Fibroblast of villous mesenchyme (primary cell): ENCODE measurements around the gene FRY. TPM values are rescaled to one million over a fixed set of nuclear protein-coding genes. Genes with fewer than 3 reads are reported as not detected.

Experiments used
- DNase-seq: peaks from one replicate; pipeline ENCODE4 v3.0.0-alpha.2; 2010; ENCODE audit warnings: low read depth
- H3K4me3 ChIP-seq: 2 replicates; pipeline ENCODE4 v1.5.1; 2011; ENCODE audit warnings: low read depth, mild to moderate bottlenecking, low read length
- CTCF ChIP-seq: IDR thresholded peaks from 2 replicates; pipeline ENCODE4 v1.5.1; 2012; ENCODE audit warnings: low read depth, mild to moderate bottlenecking, low read length; ENCODE audit not compliant: insufficient read depth
- total RNA-seq: library from RNA; depleted of rRNA; stranded (reverse); fragments of >200 nt; gene quantifications from 2 replicates; pipeline ENCODE4 v1.2.3, GENCODE V29; 2012

FRY gene
- total RNA-seq, 1 donor = 27.2 TPM

GRCh38 chr13:32087955-32088747 lies 56.6 kb downstream of the FRY start:
- no peak for DNase-seq
- H3K4me3 ChIP-seq = no peak overlapping the region
- TF ChIP-seq CTCF = no peak

GRCh38 chr13:32092496-32092895 lies 60.9 kb downstream of the FRY start:
- no peak overlapping the region for H3K4me3 ChIP-seq
- no peak for DNase-seq
- no peak for TF ChIP-seq CTCF

- no peak overlapping the region for H3K4me3 ChIP-seq
- no peak for DNase-seq
- no peak for TF ChIP-seq CTCF
Measured at GRCh38 chr13:32093006-32093405, 61.4 kb downstream of the FRY start.

GRCh38 chr13:32098272-32098671 lies 66.7 kb downstream of the FRY start:
- no peak for TF ChIP-seq CTCF
- no peak for DNase-seq
- no peak overlapping the region for H3K4me3 ChIP-seq

- DNase-seq = no peak
- TF ChIP-seq CTCF = no peak
- H3K4me3 ChIP-seq = no peak overlapping the region
Measured at GRCh38 chr13:32105653-32106313, 74.2 kb downstream of the FRY start.

GRCh38 chr13:32107474-32107873 lies 75.9 kb downstream of the FRY start:
- no peak overlapping the region for H3K4me3 ChIP-seq
- TF ChIP-seq CTCF = no peak
- DNase-seq = no peak
